ENCODE results near the gene FAM237A.

FAM237A gene

DNA sequence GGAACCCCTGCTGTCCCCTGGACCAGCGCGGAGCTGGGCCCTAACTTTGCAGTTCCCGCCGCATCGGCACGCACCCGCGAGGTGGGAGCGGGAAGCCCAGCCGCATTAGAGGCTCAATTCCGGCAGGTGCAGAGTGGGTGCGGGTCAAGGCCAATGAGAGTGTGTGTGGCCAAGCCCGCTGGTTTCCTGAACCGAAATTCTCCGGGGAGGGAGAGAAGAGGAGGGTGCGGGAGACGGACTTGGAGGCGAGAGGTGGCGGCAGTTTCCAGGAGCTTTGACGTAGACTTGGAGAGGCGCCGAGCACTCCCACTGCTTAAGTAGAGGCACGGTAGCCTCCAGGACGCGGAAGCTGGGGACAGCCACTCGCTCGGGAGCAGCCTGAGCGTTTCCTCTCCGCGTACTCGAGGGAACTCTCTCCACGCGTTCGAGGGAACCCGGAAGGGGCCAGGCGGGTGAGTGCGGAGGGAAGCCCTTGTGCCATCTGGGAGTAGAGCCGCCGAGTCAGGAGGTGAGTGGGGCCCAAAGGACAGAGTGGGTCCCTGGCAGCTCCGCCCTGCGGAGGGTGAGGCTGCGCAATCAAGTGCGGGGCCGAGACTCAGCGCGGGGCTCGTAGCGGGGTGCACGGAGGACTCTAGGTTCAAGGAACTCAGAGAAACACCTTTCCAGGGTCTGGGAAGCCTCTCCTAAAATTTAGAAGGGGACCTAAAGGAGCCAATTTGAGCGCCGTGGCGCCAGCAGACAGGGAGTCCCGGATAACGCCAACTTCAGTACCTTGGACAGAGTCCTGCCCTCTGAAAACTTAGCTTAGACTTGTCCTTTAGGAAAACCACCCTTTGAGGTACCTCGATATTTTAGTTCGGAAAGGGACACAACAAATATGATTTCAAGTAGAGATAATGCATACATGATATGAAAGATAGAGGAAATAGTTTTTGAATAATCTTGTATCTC lies at the start of gene FAM237A:
TSS of gene FAM237A (plus strand) at position 413 of the 951 bp plus-strand sequence. CDS start 1,750 bp downstream, outside the sequence.
- no peak for DNase-seq

- no peak for DNase-seq
Measured at GRCh38 chr2:206597717-206598218, 44.5 kb upstream of the FAM237A start.

DNA sequence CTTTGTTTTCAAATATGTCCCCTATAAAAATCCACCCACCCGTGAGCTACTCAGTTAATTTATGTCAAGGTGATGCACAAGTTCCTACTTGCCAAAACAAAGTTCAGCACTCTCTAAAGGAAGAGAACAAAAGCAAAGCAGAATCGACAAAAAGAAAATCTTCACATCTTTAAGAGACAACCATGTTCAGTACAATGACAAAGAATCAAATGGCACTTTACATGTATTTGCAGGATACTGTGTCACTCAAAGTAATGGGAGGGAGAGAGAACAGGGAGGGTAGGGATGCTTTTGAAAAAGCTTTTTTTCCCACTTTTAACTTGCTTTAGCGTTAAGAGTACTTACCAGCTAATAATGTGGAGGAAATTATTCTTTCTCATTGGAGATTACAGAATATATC lies 39.0 kb upstream of the FAM237A start:
- DNase-seq: no peak

DNA sequence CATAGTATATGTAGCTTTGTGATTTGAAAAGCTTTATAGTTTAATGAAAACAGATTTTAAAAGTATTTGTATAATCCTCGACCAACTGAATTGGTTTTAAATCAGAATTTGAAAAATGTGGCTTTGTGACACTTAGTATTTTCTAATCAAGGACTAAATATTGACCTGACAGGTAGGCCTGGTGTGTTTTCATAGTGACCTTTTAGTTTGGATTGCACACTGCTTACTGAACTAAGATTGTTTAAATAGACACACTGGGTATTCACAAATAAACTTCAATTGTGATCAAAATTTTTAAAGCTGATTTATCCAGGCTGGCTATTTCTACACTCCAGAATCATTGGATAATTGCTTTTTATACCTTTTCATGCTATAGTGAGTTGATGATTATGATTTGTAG lies 31.8 kb upstream of the FAM237A start:
- no peak for DNase-seq

- DNase-seq: no peak
Measured at GRCh38 chr2:206611191-206611590, 31.1 kb upstream of the FAM237A start.

- DNase-seq: no peak
Measured at GRCh38 chr2:206611736-206612135, 30.6 kb upstream of the FAM237A start.

- no peak for DNase-seq
Measured at GRCh38 chr2:206614811-206615210, 27.5 kb upstream of the FAM237A start.

- no peak for DNase-seq
Measured at GRCh38 chr2:206615417-206616089, 26.7 kb upstream of the FAM237A start.

- no peak for DNase-seq
Measured at GRCh38 chr2:206616151-206616550, 26.1 kb upstream of the FAM237A start.

DNA sequence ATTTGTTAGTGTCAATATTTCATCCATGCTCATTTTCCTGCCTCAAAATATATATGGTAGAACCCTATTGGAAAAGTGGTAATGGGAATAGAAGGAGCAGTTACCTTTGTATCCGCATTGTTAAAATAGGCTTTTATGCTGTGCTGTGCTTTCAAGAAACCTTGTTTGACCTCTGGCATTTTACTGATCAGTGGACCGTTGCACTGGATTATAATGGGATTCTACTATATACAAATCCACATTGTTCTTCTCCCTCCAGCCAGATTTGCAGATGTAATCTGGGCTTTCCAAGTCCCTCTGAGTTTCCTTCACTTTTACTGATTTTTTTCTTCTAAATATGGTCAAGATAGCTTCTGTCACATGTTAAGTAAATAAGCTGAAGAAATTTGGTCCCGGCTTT lies 23.3 kb upstream of the FAM237A start:
- no peak for DNase-seq

GRCh38 chr2:206626108-206626507 lies 16.2 kb upstream of the FAM237A start:
- no peak for DNase-seq

DNA sequence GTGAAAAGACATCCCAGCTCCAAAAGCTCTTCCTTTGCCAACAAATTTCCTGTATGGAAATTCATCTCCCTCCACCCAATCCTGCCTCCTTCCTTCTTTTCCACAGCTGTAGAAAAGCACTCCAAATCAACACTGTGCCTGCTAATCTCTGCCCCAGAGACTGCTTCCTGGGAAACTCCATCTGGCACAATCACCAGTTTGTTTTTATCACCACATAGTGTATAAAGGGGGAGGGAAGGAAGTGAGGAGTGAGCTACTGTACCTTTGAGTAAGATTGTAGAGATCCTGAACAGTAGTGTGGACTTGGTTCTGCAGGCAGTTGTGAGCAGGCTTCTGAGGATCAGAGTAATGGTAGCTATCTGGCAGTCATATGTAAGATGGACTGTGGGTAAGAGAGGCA lies 14.7 kb upstream of the FAM237A start:
- no peak for DNase-seq

- no peak for DNase-seq
Measured at GRCh38 chr2:206631340-206631739, 10.9 kb upstream of the FAM237A start.

DNA sequence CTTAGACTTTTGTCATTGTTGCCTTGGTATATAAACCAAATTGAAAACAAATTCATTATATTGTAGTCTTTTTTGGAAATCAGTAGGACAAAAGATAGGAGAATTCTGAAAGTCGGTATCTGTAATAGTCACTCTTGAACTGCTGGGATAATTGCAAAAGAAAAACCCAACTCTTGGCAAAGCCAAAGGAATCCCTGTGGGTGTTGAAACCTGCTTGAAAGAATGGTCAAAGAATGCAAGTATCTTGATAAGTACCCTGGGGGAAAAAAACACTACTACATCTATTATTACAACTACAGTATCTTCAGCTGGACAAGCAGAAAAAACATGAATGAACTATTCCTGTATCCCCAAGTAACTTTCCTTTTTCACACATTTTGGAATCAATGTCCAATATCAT lies 7.3 kb upstream of the FAM237A start:
- DNase-seq: no peak

DNA sequence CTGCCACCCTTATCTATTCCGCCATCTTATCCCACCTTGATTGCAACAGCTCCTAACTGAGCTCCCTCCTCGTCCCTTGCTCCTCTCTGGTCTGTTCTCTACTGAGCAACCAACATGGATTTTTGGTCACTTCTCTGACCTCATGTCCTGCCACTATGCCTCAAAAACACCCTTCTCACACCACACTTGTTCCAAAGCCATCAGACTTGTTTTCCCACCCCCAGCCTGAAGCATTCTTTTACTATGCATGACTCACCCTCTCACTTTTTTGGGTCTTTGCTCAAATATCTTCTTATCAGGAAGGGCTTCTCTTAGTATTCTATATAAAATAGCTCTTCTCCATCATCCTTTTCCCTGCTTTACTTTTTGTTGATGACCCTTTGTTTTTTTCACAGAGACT lies 2.7 kb upstream of the FAM237A start:
- DNase-seq: no peak

DNA sequence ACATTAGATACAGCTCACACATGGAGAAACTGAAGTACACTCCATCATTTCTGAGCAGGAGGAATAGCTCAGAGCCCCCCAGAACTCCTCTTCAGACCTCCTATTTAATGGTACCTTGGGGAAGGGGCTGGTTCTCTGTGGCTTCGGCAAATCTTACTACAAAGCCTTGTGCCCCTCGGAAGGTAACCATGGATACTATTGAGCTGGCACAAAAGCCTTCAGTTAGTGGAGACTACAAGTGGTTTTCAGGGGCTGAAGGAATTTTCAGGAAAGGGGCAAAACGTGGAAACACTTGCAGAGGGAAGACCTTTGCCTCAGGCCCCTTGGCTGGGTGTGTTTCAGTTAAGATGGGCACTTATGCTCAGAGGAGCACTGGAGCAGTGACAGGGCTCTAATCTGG lies 1.1 kb upstream of the FAM237A start:
- DNase-seq: no peak

DNA sequence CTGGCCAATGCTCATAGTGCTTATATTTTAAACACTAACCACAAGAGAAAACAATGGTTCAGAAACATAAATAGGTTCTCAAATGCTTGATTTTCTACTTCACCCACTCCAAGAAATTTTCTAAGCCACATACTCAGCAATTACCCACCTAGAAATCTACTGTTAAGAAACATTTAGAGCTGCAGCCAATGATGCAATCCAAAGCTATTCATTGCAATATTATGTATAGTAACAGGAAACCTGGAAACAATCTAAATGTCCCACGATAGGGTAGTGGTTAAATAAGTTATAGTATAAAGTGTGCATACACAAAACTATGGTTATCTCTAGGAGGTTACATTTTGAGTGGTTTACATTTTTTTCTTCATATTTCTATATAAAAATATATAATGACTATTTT lies 5.7 kb downstream of the FAM237A start:
- no peak for DNase-seq

GRCh38 chr2:206657087-206657486 lies 14.8 kb downstream of the FAM237A start:
- no peak for DNase-seq

DNA sequence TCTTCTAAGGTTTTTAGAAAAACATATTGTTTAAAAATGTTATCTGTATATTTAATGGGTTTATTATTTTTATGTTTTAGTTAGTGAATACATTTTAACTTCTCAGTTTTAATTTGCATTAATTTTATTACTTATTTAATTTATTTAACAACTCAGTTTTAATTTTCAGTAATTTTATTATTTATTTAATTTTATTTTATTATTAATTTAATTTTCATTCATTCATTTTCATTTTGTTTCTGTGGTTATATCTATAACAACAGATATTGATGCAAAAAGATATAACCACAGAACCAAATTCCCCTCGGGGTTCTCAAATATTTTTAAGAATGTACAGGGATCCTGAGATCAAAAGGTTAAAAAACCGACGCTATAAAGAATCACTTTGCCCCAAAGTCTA lies 23.0 kb downstream of the FAM237A start:
- DNase-seq: no peak

GRCh38 chr2:206670531-206671319 lies 28.4 kb downstream of the FAM237A start:
- no peak for DNase-seq

DNA sequence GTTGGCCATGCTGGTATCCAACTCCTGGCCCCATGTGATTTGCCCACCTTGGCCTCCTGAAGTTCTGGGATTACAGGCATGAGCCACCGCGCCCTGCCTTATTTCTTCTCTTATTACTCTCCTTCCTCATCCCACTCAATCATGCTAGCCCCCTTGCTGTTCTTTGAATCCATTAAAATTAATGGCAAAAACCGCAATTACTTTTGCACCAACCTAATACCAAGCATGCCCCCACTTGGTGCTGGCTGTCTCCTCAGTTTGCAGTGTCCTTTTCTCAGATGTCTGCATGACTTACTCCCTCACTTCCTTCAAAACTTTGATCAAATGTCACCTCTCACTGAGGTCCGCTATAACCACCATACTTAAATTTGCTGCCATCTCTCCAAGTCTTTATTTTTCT lies 41.3 kb downstream of the FAM237A start:
- no peak for DNase-seq

DNA sequence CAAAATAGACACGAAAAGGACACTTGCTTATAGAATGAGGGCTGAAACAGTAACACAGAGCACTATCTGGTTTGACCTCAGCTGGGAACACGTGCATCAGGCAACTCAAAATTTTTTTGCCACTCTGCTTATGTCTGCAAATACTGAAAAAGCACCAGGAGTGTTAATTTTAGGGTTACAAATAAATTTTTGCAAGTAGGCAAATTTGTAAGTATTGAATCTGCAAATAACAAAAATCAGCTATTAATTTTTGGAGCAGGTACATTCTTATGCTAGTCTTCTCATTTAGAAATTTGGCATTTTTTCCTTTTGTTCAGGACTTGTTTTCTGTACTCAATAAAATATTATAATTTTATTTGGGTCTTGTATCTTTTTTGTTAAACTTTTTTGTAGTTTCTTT lies 46.2 kb downstream of the FAM237A start:
- no peak for DNase-seq

- DNase-seq: no peak
Measured at GRCh38 chr2:206688990-206689389, 46.7 kb downstream of the FAM237A start.

Data from activated T-cell treated with anti-CD3 and anti-CD28 coated beads, Interleukin-2, amount 50 U/mL, for 1 hour (primary cell).